GM12878 (cell line): ENCODE measurements around the gene BBS1. TPM values are rescaled to one million over a fixed set of nuclear protein-coding genes. Genes with fewer than 3 reads are reported as not detected.

Experiments
- BACH1 ChIP-seq: fragments of 450-650 bp; IDR thresholded peaks from 2 replicates; pipeline ENCODE4 v1.6.1; 2017; ENCODE audit warnings: mild to moderate bottlenecking, borderline replicate concordance
- EGR1 ChIP-seq, 2 experiments: IDR thresholded peaks; 1 replicate in 1 of 2; 2 replicates in 1 of 2; pipeline ENCODE4 v1.6.1; 2011 to 2012; ENCODE audit warnings: low read depth in 2 of 2, low read length in 2 of 2, borderline replicate concordance in 1 of 2, mild to moderate bottlenecking in 1 of 2, moderate library complexity in 1 of 2
- ESRRA ChIP-seq: IDR thresholded peaks from 2 replicates; pipeline ENCODE4 v1.6.1; 2012; ENCODE audit warnings: mild to moderate bottlenecking, low read length, improper control_type of control experiment
- GABPA ChIP-seq: IDR thresholded peaks from 2 replicates; pipeline ENCODE4 v1.6.1; 2014; ENCODE audit warnings: antibody characterized with exemption, low read depth, mild to moderate bottlenecking, inconsistent platforms
- HDAC2 ChIP-seq: fragments of 200-600 bp; sonication (generic); IDR thresholded peaks from 2 replicates; pipeline ENCODE4 v1.6.1; 2017
- IKZF1 ChIP-seq: fragments of 450-650 bp; conservative IDR thresholded peaks from 2 replicates; pipeline ENCODE4 v1.6.1; 2017; ENCODE audit warnings: antibody characterized with exemption, mild to moderate bottlenecking
- IKZF2 ChIP-seq, 2 experiments: fragments of 450-650 bp; IDR thresholded peaks; 2 replicates each; pipeline ENCODE4 v1.6.1; 2017; ENCODE audit warnings: mild to moderate bottlenecking in 2 of 2, moderate library complexity in 2 of 2
- IRF4 ChIP-seq: IDR thresholded peaks from 2 replicates; pipeline ENCODE4 v1.6.1; 2011; ENCODE audit warnings: low read depth, low read length
- LARP7 ChIP-seq: fragments of 450-650 bp; IDR thresholded peaks from 2 replicates; pipeline ENCODE4 v1.6.1; 2017; ENCODE audit warnings: mild to moderate bottlenecking
- MEF2A ChIP-seq: IDR thresholded peaks from 2 replicates; pipeline ENCODE4 v1.6.1; 2011; ENCODE audit warnings: low read depth, mild to moderate bottlenecking, low read length, moderate library complexity; ENCODE audit not compliant: insufficient read depth
- MYB ChIP-seq: fragments of 150-350 bp; IDR thresholded peaks from 2 replicates; pipeline ENCODE4 v1.6.1; 2014; ENCODE audit warnings: mild to moderate bottlenecking, low read depth, low read length, borderline replicate concordance
- NR2C1 ChIP-seq: fragments of 450-650 bp; IDR thresholded peaks from 2 replicates; pipeline ENCODE4 v1.6.1; 2017; ENCODE audit warnings: antibody characterized with exemption, mild to moderate bottlenecking, moderate library complexity
- PML ChIP-seq: IDR thresholded peaks from 2 replicates; pipeline ENCODE4 v1.6.1; 2012; ENCODE audit warnings: low read length, inconsistent platforms
- POLR2A ChIP-seq: IDR thresholded peaks from 2 replicates; pipeline ENCODE4 v1.6.1; 2011; ENCODE audit warnings: low read depth, mild to moderate bottlenecking, low read length
- POLR2AphosphoS2 ChIP-seq: IDR thresholded peaks from 2 replicates; pipeline ENCODE4 v1.6.1; 2011; ENCODE audit warnings: low read depth, mild to moderate bottlenecking, low read length, improper control_type of control experiment, moderate library complexity
- RB1 ChIP-seq: fragments of 450-650 bp; formaldehyde crosslinking; IDR thresholded peaks from 2 replicates; pipeline ENCODE4 v1.6.1; 2017; ENCODE audit warnings: mild to moderate bottlenecking, borderline replicate concordance
- RELA ChIP-seq: fragments of 450-650 bp; IDR thresholded peaks from 2 replicates; pipeline ENCODE4 v1.8.0; 2014; ENCODE audit warnings: borderline replicate concordance; ENCODE audit not compliant: partially characterized antibody
- SREBF1 ChIP-seq: IDR thresholded peaks from 2 replicates; pipeline ENCODE4 v1.6.1; 2012; ENCODE audit warnings: mild to moderate bottlenecking, low read length
- STAT1 ChIP-seq: fragments of 450-650 bp; conservative IDR thresholded peaks from 2 replicates; pipeline ENCODE4 v1.6.1; 2014; ENCODE audit warnings: antibody characterized with exemption, mild to moderate bottlenecking
- SUZ12 ChIP-seq: fragments of 200-600 bp; sonication (generic); IDR thresholded peaks from one replicate; pipeline ENCODE4 v1.6.1; 2018; ENCODE audit warnings: antibody characterized with exemption, mild to moderate bottlenecking; ENCODE audit not compliant: unreplicated experiment
- TARDBP ChIP-seq: IDR thresholded peaks from 2 replicates; pipeline ENCODE4 v1.6.1; 2016; ENCODE audit warnings: borderline replicate concordance
- TCF3 ChIP-seq: IDR thresholded peaks from 2 replicates; pipeline ENCODE4 v1.6.1; 2012; ENCODE audit warnings: low read depth, mild to moderate bottlenecking, low read length, borderline replicate concordance; ENCODE audit not compliant: insufficient read depth
- YY1 ChIP-seq: IDR thresholded peaks from 2 replicates; pipeline ENCODE4 v1.6.1; 2011; ENCODE audit warnings: low read depth, mild to moderate bottlenecking, low read length
- polyA plus RNA-seq, 11 experiments: library from polyadenylated mRNA; depleted of rRNA in 4 of 11; unstranded in 6 of 11; stranded (reverse) in 5 of 11; fragments of >200 nt; fragmentation: Nextera tagmentation in 4 of 11; fragmentation: Illumina TruSeq in 1 of 11; extraction: Ambion mirVana in 4 of 11; extraction: Trizol in 1 of 11; gene quantifications; 1 replicate in 1 of 11; 2 replicates in 10 of 11; pipeline versions ENCODE4 v1.2.1 to v1.2.3, GENCODE V29; 2011 to 2016; ENCODE audit warnings: inconsistent platforms in 2 of 11, missing spikeins in 2 of 11, low read depth in 1 of 11
- total RNA-seq, 4 experiments: library from RNA; depleted of rRNA in 3 of 4; stranded (reverse); fragments of >200 nt in 3 of 4; fragmentation: Illumina TruSeq in 1 of 4; extraction: Trizol in 1 of 4; gene quantifications; 2 replicates each; pipeline versions ENCODE4 v1.2.1 to v1.2.3, GENCODE V29; 2013 to 2021
- TF ChIP-seq, protein P1 (sequence below): IDR thresholded peaks from 2 replicates; pipeline ENCODE4 v1.6.1; 2012; ENCODE audit warnings: low read length, inconsistent platforms
- TF ChIP-seq, protein P2 (sequence below): fragments of 150-350 bp; IDR thresholded peaks from 2 replicates; pipeline ENCODE4 v1.6.1; 2014; ENCODE audit warnings: mild to moderate bottlenecking, low read depth, low read length
- TF ChIP-seq, protein P3 (sequence below): fragments of 450-650 bp; formaldehyde crosslinking; IDR thresholded peaks from 2 replicates; pipeline ENCODE4 v1.4.0; 2020; ENCODE audit warnings: mild to moderate bottlenecking, moderate library complexity

Gene BBS1
- total and polyA plus RNA-seq, 10 of the 15 experiments (the other 5 are each of a cell fraction or from before 2014, with no cell fraction given) = 2.5 to 14.7 (median 8.7) TPM

DNA sequence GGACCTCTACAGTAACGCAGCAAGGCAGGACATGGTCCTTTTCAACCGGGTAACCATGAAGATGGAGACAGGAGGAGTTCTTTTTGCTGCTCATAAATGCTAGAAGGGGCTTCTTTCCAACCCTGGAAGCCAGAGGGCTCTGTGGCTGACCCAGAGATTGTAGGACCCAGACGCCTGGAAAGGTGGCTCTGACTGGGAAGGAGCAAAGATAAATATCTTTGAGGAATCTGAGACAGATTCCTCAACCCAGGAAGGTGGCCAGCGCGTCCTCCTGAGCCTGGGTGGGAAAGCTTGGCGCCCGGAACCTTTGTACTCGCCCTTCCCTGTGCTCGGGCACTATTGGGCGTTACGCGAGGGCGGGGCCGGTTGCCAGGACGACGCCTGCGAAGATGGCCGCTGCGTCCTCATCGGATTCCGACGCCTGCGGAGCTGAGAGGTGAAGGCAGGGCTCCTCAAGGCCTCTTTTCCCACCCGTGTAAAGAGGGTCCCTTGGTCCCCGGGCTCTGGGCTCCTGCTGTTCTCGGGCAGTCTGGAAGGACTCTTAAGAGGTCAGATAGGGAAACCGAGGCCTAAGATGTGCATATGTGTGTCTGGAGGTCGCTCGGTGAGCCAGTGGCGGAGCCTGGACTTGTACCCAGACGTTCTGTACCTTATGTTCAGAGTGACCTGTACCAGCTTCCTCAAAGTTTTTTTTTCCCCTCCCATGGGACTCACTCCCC lies at the start of gene BBS1 (continued):
- peak; percentile 99 for TF ChIP-seq YY1
- peak; percentile 65; the same call in 1 of the 2 replicates for TF ChIP-seq RB1
- peak; percentile 84; the same call in 1 of the 2 replicates for TF ChIP-seq LARP7
- no peak for TF ChIP-seq MEF2A
- TF ChIP-seq, protein P1, sequence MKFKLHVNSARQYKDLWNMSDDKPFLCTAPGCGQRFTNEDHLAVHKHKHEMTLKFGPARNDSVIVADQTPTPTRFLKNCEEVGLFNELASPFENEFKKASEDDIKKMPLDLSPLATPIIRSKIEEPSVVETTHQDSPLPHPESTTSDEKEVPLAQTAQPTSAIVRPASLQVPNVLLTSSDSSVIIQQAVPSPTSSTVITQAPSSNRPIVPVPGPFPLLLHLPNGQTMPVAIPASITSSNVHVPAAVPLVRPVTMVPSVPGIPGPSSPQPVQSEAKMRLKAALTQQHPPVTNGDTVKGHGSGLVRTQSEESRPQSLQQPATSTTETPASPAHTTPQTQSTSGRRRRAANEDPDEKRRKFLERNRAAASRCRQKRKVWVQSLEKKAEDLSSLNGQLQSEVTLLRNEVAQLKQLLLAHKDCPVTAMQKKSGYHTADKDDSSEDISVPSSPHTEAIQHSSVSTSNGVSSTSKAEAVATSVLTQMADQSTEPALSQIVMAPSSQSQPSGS = no peak
- TF ChIP-seq, protein P2, sequence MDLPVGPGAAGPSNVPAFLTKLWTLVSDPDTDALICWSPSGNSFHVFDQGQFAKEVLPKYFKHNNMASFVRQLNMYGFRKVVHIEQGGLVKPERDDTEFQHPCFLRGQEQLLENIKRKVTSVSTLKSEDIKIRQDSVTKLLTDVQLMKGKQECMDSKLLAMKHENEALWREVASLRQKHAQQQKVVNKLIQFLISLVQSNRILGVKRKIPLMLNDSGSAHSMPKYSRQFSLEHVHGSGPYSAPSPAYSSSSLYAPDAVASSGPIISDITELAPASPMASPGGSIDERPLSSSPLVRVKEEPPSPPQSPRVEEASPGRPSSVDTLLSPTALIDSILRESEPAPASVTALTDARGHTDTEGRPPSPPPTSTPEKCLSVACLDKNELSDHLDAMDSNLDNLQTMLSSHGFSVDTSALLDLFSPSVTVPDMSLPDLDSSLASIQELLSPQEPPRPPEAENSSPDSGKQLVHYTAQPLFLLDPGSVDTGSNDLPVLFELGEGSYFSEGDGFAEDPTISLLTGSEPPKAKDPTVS = no peak
- no peak for TF ChIP-seq PML
- TF ChIP-seq, protein P3, sequence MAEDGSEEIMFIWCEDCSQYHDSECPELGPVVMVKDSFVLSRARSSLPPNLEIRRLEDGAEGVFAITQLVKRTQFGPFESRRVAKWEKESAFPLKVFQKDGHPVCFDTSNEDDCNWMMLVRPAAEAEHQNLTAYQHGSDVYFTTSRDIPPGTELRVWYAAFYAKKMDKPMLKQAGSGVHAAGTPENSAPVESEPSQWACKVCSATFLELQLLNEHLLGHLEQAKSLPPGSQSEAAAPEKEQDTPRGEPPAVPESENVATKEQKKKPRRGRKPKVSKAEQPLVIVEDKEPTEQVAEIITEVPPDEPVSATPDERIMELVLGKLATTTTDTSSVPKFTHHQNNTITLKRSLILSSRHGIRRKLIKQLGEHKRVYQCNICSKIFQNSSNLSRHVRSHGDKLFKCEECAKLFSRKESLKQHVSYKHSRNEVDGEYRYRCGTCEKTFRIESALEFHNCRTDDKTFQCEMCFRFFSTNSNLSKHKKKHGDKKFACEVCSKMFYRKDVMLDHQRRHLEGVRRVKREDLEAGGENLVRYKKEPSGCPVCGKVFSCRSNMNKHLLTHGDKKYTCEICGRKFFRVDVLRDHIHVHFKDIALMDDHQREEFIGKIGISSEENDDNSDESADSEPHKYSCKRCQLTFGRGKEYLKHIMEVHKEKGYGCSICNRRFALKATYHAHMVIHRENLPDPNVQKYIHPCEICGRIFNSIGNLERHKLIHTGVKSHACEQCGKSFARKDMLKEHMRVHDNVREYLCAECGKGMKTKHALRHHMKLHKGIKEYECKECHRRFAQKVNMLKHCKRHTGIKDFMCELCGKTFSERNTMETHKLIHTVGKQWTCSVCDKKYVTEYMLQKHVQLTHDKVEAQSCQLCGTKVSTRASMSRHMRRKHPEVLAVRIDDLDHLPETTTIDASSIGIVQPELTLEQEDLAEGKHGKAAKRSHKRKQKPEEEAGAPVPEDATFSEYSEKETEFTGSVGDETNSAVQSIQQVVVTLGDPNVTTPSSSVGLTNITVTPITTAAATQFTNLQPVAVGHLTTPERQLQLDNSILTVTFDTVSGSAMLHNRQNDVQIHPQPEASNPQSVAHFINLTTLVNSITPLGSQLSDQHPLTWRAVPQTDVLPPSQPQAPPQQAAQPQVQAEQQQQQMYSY = no peak
- 0 out of 2 replicates have a peak, but pooled peaks have one; percentile 24 for TF ChIP-seq ESRRA
- peak; percentile 85 for TF ChIP-seq POLR2A
- TF ChIP-seq RELA = peak; percentile 67
- TF ChIP-seq MYB = no peak
- TF ChIP-seq BACH1 = no peak
- TF ChIP-seq TARDBP = peak; percentile 88; the same call in 1 of the 2 replicates
- TF ChIP-seq IKZF2 (IDR thresholded peaks at IDR 0.05) = 0 out of 4 replicates have a peak, but pooled peaks of 1 of the 2 experiments have one; percentile 34
- TF ChIP-seq SUZ12 = no peak
- TF ChIP-seq HDAC2 = no peak
- TF ChIP-seq TCF3 = no peak
- TF ChIP-seq NR2C1 = peak; percentile 41; the same call in 1 of the 2 replicates
- TF ChIP-seq SREBF1 = no peak
- TF ChIP-seq IRF4 = 0 out of 2 replicates have a peak, but pooled peaks have one; percentile 27
- 0 out of 2 replicates have a peak, but pooled peaks have one; percentile 44 for TF ChIP-seq POLR2AphosphoS2
- TF ChIP-seq IKZF1 = peak; percentile 64
- TF ChIP-seq EGR1 (IDR thresholded peaks at IDR 0.05; ENCODE audit: borderline replicate concordance in 1 of 2, low read depth in 2 of 2, low read length in 2 of 2) = peak in 1 of 2 experiments; percentile 50; a peak in 2 of 3 replicates
- TF ChIP-seq STAT1 = peak; percentile 52; the same call in 1 of the 2 replicates
- peak; percentile 80 for TF ChIP-seq GABPA
